Cardiac muscle cell (in vitro differentiated cells and primary cell): ENCODE measurements around the gene HS3ST4. TPM values are rescaled to one million over a fixed set of nuclear protein-coding genes. Genes with fewer than 3 reads are reported as not detected.

ENCODE experiments used
- DNase-seq, 2 donors: peaks; one replicate each; pipeline versions ENCODE4 v3.0.0 to v3.0.0-alpha.2; 2010 to 2017; ENCODE audit warnings: low read depth in 1 of 2, low spot score in 1 of 2
- H3K27ac ChIP-seq: fragments of 200-600 bp; sonication (generic); 2 replicates; pipeline ENCODE4 v1.5.1; 2016
- H3K27me3 ChIP-seq: fragments of 200-600 bp; sonication (generic); 2 replicates; pipeline ENCODE4 v1.6.0; 2016; ENCODE audit warnings: control low read depth
- H3K36me3 ChIP-seq: fragments of 200-600 bp; sonication (generic); 2 replicates; pipeline ENCODE4 v1.5.1; 2016; ENCODE audit warnings: control low read depth
- H3K4me1 ChIP-seq: fragments of 200-600 bp; sonication (generic); 2 replicates; pipeline ENCODE4 v1.8.1; 2017; ENCODE audit warnings: low read depth, mild to moderate bottlenecking, mixed run types
- H3K4me3 ChIP-seq: fragments of 200-600 bp; sonication (generic); 2 replicates; pipeline ENCODE4 v1.5.1; 2016; ENCODE audit warnings: mild to moderate bottlenecking
- H3K9me3 ChIP-seq: fragments of 200-600 bp; sonication (generic); 2 replicates; pipeline ENCODE4 v1.5.1; 2017; ENCODE audit warnings: low read depth, mild to moderate bottlenecking, control low read depth
- polyA plus RNA-seq: library from polyadenylated mRNA; unstranded; fragments of >200 nt; fragmentation: Nextera tagmentation; extraction: Ambion mirVana; gene quantifications from 2 replicates; pipeline ENCODE4 v1.2.1, GENCODE V29; 2016
- total RNA-seq: library from RNA; depleted of rRNA; stranded (reverse); fragments of >200 nt; gene quantifications from 2 replicates; pipeline ENCODE4 v1.2.3, GENCODE V29; 2016
- TF ChIP-seq, protein P1 (sequence below): IDR thresholded peaks from 2 replicates; pipeline ENCODE4 v1.5.1; 2012; ENCODE audit warnings: low read depth, mild to moderate bottlenecking, low read length

Gene HS3ST4
- total and polyA plus RNA-seq, 2 experiments from 2014 or later = 0.13 to 0.27 TPM

GRCh38 chr16:25799816-25800215 is 108.1 kb downstream of the HS3ST4 start:
- TF ChIP-seq, protein P1, sequence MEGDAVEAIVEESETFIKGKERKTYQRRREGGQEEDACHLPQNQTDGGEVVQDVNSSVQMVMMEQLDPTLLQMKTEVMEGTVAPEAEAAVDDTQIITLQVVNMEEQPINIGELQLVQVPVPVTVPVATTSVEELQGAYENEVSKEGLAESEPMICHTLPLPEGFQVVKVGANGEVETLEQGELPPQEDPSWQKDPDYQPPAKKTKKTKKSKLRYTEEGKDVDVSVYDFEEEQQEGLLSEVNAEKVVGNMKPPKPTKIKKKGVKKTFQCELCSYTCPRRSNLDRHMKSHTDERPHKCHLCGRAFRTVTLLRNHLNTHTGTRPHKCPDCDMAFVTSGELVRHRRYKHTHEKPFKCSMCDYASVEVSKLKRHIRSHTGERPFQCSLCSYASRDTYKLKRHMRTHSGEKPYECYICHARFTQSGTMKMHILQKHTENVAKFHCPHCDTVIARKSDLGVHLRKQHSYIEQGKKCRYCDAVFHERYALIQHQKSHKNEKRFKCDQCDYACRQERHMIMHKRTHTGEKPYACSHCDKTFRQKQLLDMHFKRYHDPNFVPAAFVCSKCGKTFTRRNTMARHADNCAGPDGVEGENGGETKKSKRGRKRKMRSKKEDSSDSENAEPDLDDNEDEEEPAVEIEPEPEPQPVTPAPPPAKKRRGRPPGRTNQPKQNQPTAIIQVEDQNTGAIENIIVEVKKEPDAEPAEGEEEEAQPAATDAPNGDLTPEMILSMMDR = no peak
- Histone ChIP-seq H3K4me1 (no peaks in the 10 kb centered on the region), H3K27ac (no peak overlapping the region), H3K27me3 (no peaks in the 10 kb centered on the region), H3K4me3 (no peak overlapping the region), H3K9me3 (no peaks in the 10 kb centered on the region), H3K36me3 (no peaks in the 10 kb centered on the region)
- DNase-seq = no peak

GRCh38 chr16:25812215-25812614 is 120.5 kb downstream of the HS3ST4 start:
- no peak for DNase-seq
- no peak overlapping the region for H3K4me3 ChIP-seq
- H3K9me3 ChIP-seq = no peaks in the 10 kb centered on the region
- TF ChIP-seq, protein P1 = no peak
- H3K36me3 ChIP-seq = no peaks in the 10 kb centered on the region
- H3K27me3 ChIP-seq = no peaks in the 10 kb centered on the region
- no peaks in the 10 kb centered on the region for H3K4me1 ChIP-seq
- no peak overlapping the region for H3K27ac ChIP-seq

GRCh38 chr16:25817295-25817694 is 125.5 kb downstream of the HS3ST4 start:
- no peaks in the 10 kb centered on the region for H3K27me3 ChIP-seq
- H3K9me3 ChIP-seq = no peaks in the 10 kb centered on the region
- no peaks in the 10 kb centered on the region for H3K36me3 ChIP-seq
- no peak for DNase-seq
- H3K27ac ChIP-seq = no peak overlapping the region
- no peaks in the 10 kb centered on the region for H3K4me1 ChIP-seq
- TF ChIP-seq, protein P1 = no peak
- no peak overlapping the region for H3K4me3 ChIP-seq

DNA sequence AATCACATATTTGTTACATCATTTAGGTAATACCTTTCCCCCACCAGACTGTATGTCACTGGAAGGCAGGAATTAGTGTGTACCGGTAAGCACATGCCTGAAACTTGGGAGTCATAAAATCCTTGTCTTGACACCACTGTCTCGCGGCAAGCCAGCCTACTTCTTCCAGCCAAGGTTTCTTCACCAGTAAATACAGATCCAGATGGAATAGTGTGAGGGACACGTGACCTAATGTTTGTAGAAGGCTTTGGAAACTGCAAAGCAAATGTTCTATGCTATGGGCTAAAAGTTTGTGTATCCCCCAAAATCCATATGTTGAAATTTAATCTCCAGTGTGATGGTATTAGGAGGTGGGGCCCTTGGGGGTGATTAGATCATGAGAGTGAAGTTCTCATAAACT is 126.1 kb downstream of the HS3ST4 start:
- Histone ChIP-seq H3K27ac (no peak overlapping the region), H3K9me3 (no peaks in the 10 kb centered on the region), H3K36me3 (no peaks in the 10 kb centered on the region), H3K27me3 (no peaks in the 10 kb centered on the region), H3K4me3 (no peak overlapping the region), H3K4me1 (no peaks in the 10 kb centered on the region)
- no peak for DNase-seq
- TF ChIP-seq, protein P1 = no peak

- Histone ChIP-seq H3K9me3 (no peaks in the 10 kb centered on the region), H3K4me1 (no peaks in the 10 kb centered on the region), H3K4me3 (no peak overlapping the region), H3K27me3 (no peaks in the 10 kb centered on the region), H3K27ac (no peak overlapping the region), H3K36me3 (no peaks in the 10 kb centered on the region)
- TF ChIP-seq, protein P1 = no peak
- DNase-seq = no peak
Measured at GRCh38 chr16:25823891-25824290, 132.1 kb downstream of the HS3ST4 start.

DNA sequence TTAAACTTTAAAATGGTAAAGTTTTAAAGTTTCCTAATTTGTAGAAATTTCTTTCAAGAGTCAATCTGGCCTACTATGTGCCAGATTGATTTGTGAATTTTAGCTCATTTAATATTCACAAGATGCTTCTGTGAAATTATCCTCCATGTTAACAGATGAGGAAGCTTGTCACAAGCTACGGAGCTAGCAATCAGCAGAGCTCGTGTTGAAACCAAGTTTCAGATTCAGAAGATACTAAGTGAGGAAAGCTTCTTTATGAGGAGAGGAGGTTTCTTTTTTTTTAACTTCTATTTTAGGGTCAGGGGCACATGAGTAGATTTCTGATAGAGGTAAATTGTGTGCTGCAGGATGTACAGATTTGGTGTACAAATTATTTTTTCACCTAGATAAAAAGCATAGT is 135.9 kb downstream of the HS3ST4 start:
- DNase-seq = no peak
- Histone ChIP-seq H3K27me3 (no peaks in the 10 kb centered on the region), H3K36me3 (no peaks in the 10 kb centered on the region)

More for the DNA sequence above, 135.9 kb downstream of the HS3ST4 start:
- no peak overlapping the region for H3K27ac ChIP-seq
- no peak overlapping the region for H3K4me3 ChIP-seq
- H3K4me1 ChIP-seq = no peaks in the 10 kb centered on the region
- H3K9me3 ChIP-seq = no peaks in the 10 kb centered on the region
- TF ChIP-seq, protein P1 = no peak
